Epithelial cell of esophagus (primary cell): ENCODE results near the gene GAS5.

Source experiments
- DNase-seq: peaks from one replicate; pipeline ENCODE4 v3.0.0; 2010; ENCODE audit warnings: low read depth
- H3K4me3 ChIP-seq: 2 replicates; pipeline ENCODE4 v1.5.1; 2011; ENCODE audit warnings: mild to moderate bottlenecking, low read length, control low read depth
- CTCF ChIP-seq: IDR thresholded peaks from 2 replicates; pipeline ENCODE4 v1.5.1; 2011; ENCODE audit warnings: low read depth, mild to moderate bottlenecking, low read length, control low read depth, inconsistent platforms; ENCODE audit not compliant: insufficient read depth; ENCODE audit errors: missing control alignments

The GAS5 gene

GRCh38 chr1:173857363-173857917 lies 10.3 kb downstream of the GAS5 start:
- DNase-seq: no peak
- H3K4me3 ChIP-seq: no peak overlapping the region
- no peak for TF ChIP-seq CTCF

- DNase-seq: no peak
- TF ChIP-seq CTCF: no peak
- H3K4me3 ChIP-seq: no peak overlapping the region
These were observed 10.9 kb downstream of the GAS5 start for GRCh38 chr1:173856903-173857302.

- DNase-seq: no peak
- no peak for TF ChIP-seq CTCF
- H3K4me3 ChIP-seq: no peak overlapping the region
These were observed 11.8 kb downstream of the GAS5 start for GRCh38 chr1:173856014-173856413.

GRCh38 chr1:173853074-173853473 lies 14.7 kb downstream of the GAS5 start:
- TF ChIP-seq CTCF: no peak
- peak; percentile 68 for DNase-seq
- H3K4me3 ChIP-seq: no peak overlapping the region

- no peak for TF ChIP-seq CTCF
- DNase-seq: no peak
- H3K4me3 ChIP-seq: no peak overlapping the region
These were observed 15.7 kb downstream of the GAS5 start for GRCh38 chr1:173852105-173852504.

GRCh38 chr1:173832748-173833147 lies 35.0 kb downstream of the GAS5 start:
- no peak for DNase-seq
- no peak overlapping the region for H3K4me3 ChIP-seq
- no peak for TF ChIP-seq CTCF

- no peak for TF ChIP-seq CTCF
- no peak for DNase-seq
These were observed 40.2 kb downstream of the GAS5 start for GRCh38 chr1:173827611-173828010.

More at GRCh38 chr1:173827611-173828010, 40.2 kb downstream of the GAS5 start:
- H3K4me3 ChIP-seq: no peak overlapping the region
